HG03558 (cell line): Measurements from ENCODE around the gene CST4.
"Not testable (repeated sequence)": the region's sequence is repeated elsewhere in the genome, so short reads cannot be mapped to it uniquely, and the experiment has no call there.

Source experiments
- ATAC-seq: cut with Tn5 transposase; IDR thresholded peaks from one replicate; pipeline ENCODE4 v1.9.1; 2021; ENCODE audit warnings: moderate number of reproducible peaks; ENCODE audit not compliant: unreplicated experiment; ENCODE audit errors: extremely low read depth

The CST4 gene

DNA sequence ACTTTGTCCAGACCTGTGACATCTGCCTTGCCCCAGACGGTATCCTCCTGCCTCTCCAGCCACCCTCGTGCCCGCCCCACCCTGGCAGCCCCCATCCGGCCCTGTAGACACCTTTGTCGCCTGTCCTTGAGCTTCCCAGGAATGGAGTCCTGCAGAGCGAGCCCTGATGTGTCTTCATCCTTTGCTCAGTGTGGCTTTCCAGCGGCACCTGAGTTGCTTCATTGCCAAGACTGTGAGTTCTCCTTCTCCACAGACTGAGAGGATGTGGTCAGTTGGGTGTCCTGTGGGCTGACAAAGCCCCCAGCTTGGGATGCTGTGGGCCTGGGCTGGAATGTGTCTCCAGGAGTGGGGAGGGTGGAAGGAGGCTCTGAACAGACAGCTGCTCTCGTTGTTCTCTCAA is 1.7 kb upstream of the CST4 start:
- ATAC-seq, result no peak

GRCh38 chr20:23689399-23689690 is 507 bp upstream of the CST4 start:
- no peak for ATAC-seq

DNA sequence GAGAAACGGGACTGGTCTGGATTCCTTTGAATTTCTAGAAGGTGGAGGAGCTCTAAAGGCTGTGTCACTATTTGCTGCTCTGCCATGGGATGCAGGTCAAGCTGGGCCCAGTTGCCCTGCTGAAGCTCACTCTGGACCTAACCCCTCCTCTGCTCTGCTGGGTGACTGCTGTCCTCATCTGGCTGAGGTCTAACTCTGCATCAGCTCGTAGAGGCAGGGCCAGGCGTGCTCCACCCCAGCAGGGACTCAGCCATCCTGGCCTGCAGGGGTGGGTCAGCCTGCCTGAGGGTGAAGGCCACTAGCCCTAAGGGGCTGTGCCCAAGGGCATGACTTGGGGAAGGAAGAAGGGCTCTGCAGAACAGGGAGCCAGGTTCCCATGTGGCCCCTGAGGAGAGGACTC is 852 bp downstream of the CST4 start:
- ATAC-seq, result no peak

DNA sequence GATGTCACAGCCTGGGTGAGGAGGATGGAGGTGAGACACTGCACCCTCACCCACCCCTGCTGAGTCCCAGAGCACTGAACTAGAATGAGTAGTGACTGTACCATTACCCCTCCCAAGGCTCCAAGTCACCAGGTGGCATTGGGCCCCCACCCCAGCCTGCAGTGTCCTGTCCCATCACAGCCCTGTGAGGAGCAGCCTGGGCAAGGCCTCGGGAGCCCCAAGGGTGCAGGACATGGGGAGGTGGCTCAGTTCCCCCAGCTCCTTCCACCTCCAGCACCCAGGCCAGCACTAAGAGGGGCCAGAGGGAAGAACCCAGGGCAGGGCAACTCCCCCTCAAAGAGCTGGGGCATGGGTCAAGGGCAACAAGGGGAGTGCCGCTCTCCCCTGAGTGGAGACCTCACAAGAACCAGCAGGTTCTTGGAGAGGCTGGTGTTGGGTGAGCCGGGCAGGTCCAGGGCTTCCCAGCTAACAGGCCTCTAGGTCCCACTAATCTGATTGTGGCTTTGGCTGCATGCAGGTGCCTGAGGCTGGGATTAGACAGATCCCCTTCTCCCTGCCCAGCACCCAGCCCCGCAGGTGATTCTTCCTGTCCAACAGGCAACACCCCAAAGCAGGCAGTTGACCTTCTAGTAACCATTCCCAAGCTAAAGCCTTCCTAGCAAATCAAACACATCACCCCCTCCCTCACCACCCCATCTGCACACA is 2.6 kb downstream of the CST4 start:
- ATAC-seq, result no peak

- ATAC-seq, result not testable (repeated sequence)
Measured at GRCh38 chr20:23685529-23685896, 3.3 kb downstream of the CST4 start.

DNA sequence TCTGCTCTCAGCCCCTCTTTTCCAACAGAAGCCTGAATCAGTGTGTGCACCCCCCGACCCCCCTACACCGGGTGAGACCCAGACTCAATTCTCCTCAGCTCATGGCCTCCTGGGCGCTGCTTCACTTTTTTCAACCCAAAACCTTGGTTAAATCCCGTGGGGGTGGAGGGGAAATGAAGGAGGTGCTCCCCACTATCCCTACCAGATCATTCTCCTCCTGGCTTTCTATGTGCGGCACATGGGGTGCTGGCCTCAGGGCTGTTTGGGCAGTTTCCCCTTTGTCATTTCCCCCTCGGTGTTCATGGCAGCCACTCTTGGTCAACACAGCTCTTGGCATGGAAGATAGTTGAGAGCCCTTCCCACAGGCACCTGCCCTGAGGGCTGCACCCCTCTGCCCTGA is 4.6 kb downstream of the CST4 start:
- no peak for ATAC-seq

DNA sequence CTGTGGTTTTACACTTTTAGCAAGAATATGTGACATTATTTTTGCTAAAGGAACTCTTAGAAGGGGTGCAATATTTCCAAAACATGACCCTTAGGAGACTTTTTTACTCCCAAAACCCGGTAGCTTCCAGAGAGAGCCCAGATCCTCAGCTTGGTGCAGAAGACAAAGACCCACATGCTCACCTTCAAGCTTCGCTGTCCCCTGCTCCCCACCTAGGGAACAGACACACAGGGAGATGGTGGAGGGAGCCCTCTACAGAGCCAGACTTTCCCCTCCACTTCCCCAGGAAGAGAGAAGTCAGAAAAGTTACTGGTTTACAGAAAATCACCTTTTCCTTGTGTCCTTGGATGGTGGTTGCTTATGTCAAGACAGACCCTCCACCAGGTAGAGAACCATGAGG is 5.0 kb downstream of the CST4 start:
- ATAC-seq, result no peak

DNA sequence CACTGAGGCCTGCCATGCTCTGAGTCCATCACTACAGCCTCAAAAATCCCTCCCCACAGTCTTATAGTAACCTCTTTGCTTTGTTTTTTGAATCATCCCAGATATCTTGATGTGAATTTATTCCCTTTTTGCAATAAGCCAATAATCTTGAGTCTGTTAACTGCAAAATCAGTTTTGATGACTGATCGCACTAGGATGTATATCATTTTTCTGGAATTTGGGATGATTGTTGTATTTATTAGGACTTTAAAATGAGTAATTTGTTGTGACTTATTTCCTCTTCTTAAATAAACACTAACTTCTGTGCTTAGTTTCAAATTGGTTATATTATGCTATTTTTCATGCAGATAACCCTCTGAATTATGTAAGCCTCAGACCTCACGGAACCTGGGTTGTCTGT is 5.6 kb downstream of the CST4 start:
- no peak for ATAC-seq

DNA sequence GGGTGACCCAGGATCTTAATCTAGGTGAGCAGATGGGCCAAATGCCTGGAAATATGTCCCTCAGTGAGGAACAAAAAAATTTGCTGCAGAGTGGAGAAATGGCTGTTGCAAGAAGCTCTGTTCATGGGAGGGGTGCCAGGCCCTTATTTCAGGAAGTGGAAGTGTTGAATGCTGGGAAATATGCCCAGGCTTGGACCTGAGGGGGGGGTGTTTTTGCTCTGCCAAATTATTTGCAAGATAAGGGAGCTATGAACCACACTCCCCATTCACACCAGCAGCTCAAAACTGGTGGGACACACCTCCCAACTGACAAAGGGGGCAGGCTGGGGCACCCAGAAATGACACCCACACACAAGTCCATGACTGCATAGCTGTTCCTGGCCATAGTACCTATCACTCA is 8.7 kb downstream of the CST4 start:
- no peak for ATAC-seq

DNA sequence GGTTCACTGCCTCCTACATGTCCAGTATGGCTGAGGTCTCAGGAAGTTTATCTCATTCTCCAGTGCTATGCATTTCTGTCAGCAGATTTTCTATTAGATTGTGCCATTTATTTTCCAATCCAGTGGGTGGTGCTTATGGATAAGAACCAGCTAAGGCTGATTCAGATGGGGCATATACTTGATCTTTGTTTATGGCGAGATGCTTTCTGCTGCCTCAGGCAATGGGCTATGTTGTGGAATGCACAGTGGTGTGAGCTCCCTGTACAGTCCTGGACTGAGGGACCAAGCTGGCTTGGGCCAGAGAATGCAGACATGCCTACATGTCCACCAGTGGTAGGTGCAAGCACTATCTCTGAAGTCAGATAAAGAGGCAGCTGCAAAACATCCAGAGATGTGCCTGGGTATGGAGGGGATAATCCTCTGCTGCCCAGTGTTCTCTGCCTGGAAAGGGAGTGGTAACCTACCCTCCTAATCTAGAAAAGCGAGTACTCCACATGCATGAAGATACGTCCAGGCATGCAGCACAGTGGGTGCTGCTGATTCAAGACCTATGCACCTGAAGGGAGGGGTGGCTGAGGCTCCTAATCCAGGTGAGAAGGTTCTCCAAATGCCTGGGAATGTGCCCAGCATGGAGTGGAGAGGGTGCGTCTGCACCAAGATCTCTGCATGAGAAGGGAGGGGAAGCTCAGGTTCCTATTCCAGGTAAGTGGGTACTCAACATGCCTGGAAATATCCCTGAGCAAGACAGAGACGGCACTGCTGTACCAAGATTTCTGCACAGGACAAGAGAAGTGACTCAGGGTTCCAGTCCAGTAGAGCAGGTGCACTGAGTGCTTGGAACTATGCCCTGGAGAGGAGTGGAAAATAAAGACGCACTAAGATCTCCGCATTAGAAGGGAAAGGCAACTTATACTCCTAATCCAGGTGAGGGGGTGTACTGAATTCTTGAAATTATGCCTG is 9.4 kb downstream of the CST4 start:
- no peak for ATAC-seq

- no peak for ATAC-seq
Measured at GRCh38 chr20:23673209-23673608, 15.6 kb downstream of the CST4 start.

- ATAC-seq, result no peak
Measured at GRCh38 chr20:23672158-23672557, 16.7 kb downstream of the CST4 start.

DNA sequence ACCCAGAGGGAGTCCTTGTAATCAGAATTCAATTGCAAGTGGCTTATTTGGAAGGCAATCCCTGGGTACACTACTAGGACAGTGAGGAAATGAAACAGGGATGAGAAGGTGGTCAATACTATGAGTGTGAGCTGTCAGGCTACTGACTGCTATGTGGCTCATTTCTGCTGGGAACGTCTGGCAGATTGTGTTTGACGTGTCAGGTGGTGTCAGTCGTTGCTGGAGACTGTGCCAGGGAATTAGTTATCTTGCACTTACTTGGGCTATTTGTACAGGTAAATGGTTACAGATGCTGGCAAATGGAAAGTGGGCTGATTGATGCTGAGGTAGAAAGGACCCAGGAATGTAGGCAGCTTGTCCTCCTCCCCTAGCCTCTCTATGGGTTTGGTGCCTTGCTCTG is 17.4 kb downstream of the CST4 start:
- ATAC-seq, result no peak

- no peak for ATAC-seq
Measured at GRCh38 chr20:23670361-23670760, 18.5 kb downstream of the CST4 start.

DNA sequence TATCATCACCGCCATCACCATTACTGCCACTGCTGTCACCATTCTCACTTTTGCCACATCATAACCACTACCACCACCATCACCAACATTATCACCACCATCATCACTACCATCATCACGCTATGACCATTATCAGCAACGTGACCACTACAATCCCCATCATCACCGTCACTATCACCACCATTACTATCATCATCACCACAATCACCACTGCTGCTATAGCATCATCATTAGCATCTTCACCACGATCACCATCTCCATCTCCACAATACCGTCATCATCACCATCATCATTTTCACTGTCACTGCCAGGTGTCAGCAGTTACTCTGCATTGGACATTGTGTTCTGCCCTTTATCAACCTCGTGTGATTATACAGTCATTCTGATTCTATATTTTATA is 19.0 kb downstream of the CST4 start:
- no peak for ATAC-seq

GRCh38 chr20:23669327-23669726 is 19.5 kb downstream of the CST4 start:
- ATAC-seq, result no peak

DNA sequence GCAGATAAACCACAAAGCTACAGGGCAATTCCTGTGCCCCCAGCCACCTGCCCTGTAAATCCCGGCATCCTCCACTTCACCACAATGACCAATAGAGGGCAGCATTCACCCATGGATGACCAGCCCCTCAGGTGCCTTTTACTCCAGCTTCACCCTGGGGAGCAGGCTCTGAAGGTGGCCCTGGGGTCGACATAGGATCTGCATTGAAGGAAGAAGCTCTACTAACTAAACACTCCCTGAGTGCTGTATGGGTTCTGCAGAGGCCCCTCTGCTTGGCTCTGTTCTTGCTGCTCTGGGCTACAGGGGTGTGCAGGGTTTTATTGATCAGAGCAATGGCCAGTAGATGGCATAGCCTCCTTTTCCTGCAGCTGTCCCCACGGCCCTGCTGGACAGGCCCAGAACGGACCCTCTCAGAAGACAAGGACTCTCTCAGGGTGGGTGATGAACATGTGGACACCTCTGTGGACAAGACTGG is 20.3 kb downstream of the CST4 start:
- no peak for ATAC-seq

DNA sequence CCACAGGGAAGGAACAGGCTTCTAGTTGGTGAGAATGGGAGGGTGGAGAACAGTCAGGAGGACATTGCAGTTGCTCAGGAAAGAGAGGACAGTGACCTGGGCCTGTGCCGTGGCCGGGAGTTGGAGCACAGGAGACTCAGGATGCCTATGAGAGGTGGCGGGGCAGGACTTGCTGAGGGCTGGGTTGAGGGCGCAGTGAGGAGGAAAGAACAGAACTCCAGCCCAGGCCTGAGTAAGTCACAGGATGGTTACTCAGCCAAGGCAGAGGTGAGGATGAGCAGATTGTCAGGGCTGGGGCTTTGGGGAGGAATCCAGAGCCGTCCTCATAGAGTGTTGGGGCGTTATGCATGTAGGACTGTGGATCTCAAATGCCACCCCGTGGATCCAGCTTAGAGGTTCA is 21.2 kb downstream of the CST4 start:
- ATAC-seq, result no peak

GRCh38 chr20:23666698-23667097 is 22.1 kb downstream of the CST4 start:
- ATAC-seq, result no peak

- no peak for ATAC-seq
Measured at GRCh38 chr20:23666189-23666588, 22.6 kb downstream of the CST4 start.

GRCh38 chr20:23664954-23665353 is 23.9 kb downstream of the CST4 start:
- ATAC-seq, result no peak

DNA sequence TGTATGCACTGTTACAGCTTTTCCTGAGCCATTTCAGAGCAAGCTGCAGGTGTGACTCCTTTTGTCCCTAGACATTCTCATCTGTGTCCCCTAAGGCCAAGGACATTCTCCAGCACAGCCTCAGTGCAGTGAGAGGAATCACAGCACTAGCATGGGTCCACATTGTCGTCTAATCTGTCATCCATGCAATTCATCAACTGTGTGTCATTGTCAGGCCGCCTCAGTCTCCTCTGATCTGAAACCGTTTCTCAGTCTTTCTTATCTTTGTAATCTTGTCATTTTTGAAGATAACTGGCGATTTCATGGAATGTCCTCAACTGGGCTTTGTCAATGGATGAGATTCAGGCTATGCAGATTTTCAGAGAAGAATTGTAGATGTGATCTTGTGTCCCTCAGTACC is 24.8 kb downstream of the CST4 start:
- ATAC-seq, result not testable (repeated sequence)
